ENCODE data around the gene TMEM141.
"Not testable (repeated sequence)": the region's sequence is repeated elsewhere in the genome, so short reads cannot be mapped to it uniquely, and the experiment has no call there.

DNA sequence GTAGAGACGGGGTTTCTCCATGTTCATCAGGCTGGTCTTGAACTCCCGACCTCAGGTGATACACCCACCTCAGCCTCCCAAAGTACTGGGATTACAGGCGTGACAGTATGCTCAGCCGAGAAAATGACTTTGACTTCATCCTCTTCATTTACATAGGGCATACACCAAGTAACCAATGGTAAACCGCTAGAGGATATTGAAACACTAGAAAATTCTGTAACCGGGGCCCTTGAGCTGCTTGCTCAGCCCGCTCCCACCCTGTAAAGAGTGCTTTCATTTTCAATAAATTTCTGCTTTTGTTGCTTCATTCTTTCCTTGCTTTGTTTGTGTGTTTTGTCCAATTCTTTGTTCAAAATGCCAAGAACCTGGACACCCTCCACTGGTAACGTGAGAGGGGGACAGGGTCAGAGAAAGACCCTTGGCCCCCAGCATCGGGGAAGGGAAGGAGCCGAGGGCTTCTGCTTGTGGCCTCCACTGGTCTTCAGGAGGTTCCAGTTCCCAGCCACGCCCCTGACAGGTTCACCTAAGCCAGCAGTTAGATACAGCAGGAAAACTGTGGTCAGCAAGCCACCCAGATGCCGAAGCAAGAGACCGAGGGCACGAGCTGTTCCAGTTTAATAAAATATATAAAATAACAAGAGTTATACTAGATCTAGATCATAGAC is 25.3 kb upstream of the TMEM141 start:
- TF ChIP-seq, protein P1, sequence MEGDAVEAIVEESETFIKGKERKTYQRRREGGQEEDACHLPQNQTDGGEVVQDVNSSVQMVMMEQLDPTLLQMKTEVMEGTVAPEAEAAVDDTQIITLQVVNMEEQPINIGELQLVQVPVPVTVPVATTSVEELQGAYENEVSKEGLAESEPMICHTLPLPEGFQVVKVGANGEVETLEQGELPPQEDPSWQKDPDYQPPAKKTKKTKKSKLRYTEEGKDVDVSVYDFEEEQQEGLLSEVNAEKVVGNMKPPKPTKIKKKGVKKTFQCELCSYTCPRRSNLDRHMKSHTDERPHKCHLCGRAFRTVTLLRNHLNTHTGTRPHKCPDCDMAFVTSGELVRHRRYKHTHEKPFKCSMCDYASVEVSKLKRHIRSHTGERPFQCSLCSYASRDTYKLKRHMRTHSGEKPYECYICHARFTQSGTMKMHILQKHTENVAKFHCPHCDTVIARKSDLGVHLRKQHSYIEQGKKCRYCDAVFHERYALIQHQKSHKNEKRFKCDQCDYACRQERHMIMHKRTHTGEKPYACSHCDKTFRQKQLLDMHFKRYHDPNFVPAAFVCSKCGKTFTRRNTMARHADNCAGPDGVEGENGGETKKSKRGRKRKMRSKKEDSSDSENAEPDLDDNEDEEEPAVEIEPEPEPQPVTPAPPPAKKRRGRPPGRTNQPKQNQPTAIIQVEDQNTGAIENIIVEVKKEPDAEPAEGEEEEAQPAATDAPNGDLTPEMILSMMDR (IDR thresholded peaks at IDR 0.05), result not testable (repeated sequence)
- not testable (repeated sequence) for TF ChIP-seq POLR2A, EP300 (IDR thresholded peaks at IDR 0.05)
